ENCODE data around the gene ZNF655.
"Not testable (repeated sequence)": the region's sequence is repeated elsewhere in the genome, so short reads cannot be mapped to it uniquely, and the experiment has no call there.

ZNF655 gene

DNA sequence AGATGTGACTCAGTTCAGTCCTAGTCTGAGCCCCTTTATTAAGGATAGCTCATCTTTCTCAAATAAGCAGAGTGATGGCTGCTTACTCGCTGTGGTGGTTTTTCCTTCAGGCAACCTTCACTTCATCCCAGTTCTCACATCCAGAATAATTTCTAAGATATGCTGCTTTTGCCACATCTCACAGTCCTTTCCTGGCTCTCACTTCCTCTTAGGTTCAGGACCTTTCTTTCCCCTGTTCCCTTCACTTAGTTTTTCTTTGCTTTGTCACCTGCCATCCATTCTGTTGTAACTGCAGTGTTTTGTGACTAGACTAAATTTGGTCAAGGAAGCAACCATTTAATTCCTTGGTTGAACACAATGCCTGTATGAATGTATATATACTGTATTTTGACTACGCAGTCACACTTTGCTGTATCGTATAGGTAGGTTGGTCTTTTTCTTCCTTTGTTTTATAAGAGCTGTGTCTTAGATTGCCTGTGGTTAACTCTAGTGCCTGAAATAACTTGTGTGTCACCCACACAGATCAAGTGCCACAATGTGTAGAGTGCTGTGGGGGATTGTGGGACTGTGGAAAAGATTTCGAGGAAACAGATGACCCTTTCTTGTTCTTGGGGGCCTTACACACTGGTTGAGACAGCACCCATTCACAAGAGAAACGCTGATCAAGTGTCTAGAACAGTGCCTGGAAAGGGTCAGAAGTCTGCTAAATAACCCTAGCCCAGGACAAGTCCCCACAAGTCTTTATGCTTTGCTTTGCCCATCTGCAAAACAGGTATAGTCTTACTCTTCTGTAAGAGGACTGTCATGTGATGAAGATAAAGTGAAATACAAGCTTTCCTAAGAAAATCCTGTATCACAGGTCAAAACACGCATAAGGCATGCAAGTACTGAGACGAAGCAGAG is 2.6 kb downstream of the ZNF655 start:
- DNase-seq (ENCODE audit: low read depth), result no peak

- DNase-seq (ENCODE audit: low read depth), result no peak
Measured at GRCh38 chr7:99561737-99562051, 3.3 kb downstream of the ZNF655 start.

- no peak for DNase-seq (ENCODE audit: low read depth)
Measured at GRCh38 chr7:99562114-99562784, 3.8 kb downstream of the ZNF655 start.

DNA sequence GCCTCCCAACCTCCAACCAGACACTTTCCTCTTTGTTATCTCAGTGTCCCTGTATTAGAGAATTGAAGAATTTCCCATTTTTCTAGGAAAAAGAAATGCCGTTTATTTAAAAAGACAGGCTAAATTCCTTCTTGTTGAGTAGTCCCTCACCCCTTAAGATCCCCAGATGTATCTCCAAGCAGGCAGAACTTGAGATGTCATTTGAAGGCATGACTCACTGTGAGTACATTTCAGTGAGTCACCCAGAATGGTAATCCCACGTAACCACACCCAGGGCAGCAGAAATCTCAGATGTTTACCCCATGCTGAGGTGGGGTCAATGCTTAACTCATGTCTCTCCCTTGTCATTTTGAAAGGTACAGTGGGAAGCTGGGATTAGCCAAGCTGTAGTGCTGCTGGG is 4.4 kb downstream of the ZNF655 start:
- DNase-seq (ENCODE audit: low read depth), result no peak

DNA sequence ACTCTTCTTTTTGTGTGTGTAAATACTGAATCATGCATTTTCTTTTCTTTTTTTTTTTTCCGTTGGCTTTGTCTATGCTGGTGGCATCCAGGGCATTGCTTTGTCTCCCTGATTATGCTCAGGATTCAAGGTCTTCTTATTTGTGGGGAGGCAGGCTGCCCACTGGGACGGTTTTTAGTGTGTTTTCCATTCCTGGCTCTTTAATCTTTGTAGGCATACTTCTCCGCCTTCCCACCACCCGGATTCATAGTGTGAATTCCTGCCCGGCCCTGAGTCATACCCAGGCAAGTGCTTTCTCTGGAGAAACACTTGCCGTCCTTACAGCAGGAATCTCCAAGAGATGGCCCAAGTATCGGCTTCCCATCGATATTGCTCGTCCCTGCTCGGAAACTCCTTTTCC is 5.2 kb downstream of the ZNF655 start:
- no peak for DNase-seq (ENCODE audit: low read depth)

GRCh38 chr7:99568770-99569169 is 10.3 kb downstream of the ZNF655 start:
- DNase-seq (ENCODE audit: low read depth), result not testable (repeated sequence)

- no peak for DNase-seq (ENCODE audit: low read depth)
Measured at GRCh38 chr7:99571768-99572167, 13.3 kb downstream of the ZNF655 start.

DNA sequence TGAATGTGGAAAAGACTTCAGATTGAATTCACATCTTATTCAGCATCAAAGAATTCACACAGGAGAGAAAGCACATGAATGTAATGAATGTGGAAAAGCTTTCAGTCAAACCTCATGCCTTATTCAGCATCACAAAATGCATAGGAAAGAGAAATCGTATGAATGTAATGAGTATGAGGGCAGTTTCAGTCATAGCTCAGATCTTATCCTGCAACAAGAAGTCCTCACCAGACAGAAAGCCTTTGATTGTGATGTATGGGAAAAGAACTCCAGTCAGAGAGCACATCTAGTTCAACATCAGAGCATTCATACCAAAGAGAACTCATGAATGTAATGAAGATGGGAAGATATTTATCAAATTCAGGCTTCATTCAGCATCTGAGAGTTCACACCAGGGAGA is 14.8 kb downstream of the ZNF655 start:
- DNase-seq (ENCODE audit: low read depth), result no peak

DNA sequence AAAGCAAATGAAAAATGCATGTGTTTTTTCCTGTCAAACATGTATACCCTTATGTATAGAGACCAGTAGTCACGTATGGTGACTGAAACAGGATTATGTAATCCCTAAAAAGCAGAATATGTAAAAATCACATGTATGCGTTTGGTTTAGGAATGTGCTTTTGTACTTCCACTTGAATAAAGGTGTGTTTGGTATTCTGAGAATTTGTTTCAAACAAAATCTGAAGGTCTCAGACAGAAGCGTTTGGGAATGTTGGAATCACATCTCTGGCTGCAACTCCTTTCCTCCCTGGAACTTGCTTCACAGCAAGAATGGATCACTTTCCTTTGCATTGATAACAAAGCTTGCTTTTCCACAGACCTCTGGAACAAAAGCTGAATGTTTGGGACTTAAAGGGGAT is 17.8 kb downstream of the ZNF655 start:
- DNase-seq (ENCODE audit: low read depth), result no peak

DNA sequence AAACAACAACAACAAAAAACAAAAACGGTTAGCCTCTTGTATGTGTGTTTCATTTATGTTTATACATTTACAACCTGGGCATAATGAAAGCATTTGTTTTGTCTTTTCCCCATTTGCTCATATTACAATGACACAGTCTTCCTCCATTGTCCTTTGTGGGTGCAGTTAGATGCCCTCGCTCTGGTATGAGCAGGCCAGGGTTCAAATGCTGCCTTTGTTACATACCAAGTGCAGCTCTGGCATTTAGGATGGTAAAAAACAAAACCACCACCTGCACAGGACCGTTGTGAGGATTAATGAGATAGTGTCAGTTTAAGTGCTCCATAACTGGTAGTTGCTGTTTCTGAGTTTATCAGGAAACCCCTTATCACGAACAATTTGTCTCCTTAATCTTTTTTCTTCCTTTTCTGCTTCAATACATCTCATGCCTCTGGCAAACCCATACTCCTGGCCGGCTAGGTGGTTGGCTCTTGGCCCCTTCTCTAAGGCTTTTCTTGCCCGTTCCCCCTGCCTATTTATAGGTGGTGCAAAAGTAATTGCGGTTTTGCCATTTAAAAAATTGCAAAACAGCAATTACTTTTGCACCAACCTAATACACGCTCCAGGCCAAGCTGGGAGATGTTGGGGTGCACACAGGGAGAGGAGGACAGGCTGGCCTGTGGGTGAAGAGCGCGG is 21.0 kb downstream of the ZNF655 start:
- DNase-seq (ENCODE audit: low read depth), result no peak

GRCh38 chr7:99579956-99580777 is 21.7 kb downstream of the ZNF655 start:
- DNase-seq (ENCODE audit: low read depth), result peak; percentile 41

DNA sequence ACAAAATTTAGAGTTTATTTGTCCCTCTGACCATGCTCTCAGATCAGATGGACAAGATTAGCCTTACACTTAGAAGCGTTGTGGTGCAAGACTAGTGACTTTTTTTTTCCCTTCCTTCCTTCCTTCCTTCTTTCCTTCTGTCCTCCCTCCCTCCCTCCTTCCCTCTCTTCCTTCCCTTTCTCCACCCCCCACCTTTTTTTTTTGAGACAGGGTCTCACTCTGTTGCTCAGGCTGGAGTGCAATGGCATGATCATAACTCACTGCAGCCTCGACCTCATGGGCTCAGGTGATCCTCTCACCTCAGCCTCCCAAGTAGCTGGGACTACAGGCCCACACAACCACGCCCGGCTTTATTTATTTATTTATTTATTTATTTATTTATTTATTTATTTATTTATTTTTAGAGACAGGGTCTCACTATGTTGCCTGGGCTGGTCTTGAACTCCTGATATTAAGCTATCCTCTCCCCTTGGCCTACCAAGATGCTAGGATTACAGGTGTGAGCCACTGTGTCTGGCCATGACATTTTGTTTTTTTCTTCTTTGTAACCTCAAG is 22.4 kb downstream of the ZNF655 start:
- not testable (repeated sequence) for DNase-seq (ENCODE audit: low read depth)

DNA sequence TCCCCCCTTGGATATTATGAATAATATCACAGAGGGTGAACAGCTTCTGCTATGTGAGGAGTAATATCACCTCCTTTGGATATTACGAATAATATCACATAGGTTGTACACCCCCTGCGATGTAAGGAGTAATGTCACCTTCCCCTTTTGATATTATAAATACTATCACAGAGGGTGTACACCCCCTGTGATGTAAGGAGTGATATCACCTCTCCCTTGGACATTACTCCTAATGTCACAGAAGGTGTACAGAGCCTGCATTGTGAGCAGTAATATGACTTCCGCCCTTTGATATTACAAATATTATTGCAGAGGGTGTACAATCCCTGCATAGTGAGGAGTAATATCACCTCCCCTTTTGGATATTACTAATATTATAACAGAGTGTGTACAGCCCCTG is 30.4 kb downstream of the ZNF655 start:
- DNase-seq (ENCODE audit: low read depth), result no peak

DNA sequence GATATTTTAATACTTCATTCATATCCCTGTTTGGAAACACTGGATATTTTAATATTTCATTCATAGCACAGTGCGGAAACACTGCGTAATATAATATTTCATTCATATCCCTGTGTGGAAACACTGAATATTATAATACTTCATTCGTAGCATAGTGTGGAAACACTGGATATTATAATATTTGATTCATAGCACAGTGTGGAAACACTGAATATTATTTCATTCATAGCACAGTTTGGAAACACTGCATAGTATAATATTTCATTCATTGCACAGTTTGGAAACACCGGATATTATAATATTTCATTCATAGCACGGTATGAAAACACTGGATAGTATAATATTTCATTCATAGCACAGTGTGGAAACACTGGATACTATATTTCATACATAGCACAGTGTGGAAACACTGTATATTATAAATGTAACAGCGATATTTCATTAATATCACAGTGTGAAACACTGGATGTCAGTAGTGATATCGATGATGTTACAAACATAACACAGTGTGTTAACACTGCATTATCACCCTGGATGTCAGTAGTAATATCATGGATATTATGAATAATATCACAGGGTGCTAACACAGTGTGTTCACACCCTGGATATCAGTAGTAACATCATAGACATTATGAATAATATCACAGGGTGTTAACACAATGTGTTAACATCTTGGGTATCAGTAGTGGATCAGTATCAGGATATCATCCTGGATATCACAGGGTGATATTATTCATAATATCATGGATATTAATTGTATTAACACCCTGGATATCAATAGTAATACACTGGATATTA is 36.7 kb downstream of the ZNF655 start:
- DNase-seq (ENCODE audit: low read depth), result no peak

DNA sequence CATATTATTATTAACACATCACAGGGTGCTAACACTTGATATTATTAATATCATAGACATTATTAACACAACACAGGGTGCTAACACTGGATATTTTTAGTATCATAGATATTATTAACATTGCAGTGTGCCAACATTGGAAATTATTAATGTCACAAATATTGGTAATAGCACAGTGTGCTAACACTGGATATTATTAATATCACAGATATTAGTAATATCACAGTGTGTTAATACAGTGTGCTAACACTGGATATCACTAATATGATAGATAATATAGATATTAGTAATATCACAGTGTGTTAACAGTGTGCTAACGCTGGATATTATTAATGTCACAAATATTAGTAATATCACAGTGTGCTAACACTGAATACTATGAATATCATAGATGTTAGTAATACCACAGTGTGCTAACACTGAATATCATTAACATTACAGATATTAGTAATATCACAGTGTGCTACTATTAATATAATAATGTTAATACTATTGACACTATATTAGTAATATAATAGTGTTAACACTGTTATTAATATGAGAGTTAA is 38.0 kb downstream of the ZNF655 start:
- no peak for DNase-seq (ENCODE audit: low read depth)

DNA sequence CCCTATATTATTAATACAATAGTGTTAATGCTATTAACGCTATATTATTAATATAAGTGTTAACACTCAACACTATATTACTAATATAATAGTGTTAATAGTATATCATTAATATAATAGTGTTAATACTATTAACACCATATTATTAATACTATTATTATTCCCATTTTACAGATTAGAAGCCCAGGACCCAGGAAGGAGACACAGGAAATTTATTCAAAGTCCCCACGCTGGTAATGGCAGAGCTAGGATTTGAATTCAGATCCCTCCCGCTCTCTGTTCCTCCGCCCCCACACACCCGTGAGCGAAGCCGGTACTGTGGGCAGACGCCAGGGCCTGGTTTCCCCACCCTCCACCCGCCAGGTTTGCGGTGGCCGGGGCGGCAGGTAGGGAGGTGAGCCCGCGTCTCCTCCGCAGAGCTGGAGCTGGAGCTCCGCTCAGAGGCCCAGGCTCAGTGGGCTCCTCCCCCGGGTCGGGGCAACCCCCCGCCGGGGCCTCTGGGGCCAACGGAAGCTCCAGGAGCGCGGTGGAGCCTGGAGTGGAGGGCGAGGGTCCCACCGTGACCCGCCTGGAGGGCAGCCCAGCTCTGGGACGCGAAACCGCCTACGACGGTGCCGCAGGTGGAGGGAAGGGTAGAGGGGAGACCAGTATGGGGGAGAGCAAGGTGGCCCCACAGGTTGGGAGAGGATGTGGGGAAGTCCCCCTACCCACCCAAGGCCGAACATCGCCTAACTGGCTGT is 39.5 kb downstream of the ZNF655 start, which contains the start of gene TMEM225B:
TMEM225B (plus strand) TSS at position 506 of the 740 bp plus-strand sequence. CDS start 6,122 bp downstream, outside the sequence.
- no peak for DNase-seq (ENCODE audit: low read depth)

- DNase-seq (ENCODE audit: low read depth), result no peak
Measured at GRCh38 chr7:99599836-99600235, 41.4 kb downstream of the ZNF655 start.

GRCh38 chr7:99601656-99602310 is 43.3 kb downstream of the ZNF655 start:
- DNase-seq (ENCODE audit: low read depth), result no peak

DNA sequence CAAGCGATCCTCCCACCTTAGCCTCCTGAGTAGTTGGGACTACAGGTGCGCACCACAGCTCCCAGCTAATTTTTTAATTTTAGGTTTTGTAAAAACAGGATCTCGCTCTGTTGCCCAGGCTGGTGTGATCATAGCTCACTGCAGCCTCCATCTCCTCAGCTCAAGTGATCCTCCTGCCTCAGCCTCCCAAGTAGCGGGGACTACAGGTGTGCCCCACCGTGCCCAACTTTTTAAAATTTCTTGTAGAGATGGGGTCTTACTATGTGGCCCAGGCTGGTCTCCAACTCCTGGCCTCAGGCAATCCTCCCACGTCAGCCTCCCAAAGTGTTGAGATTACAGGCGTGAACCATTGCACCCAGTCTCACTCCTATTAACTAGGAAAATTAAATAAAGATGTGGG is 47.1 kb downstream of the ZNF655 start:
- no peak for DNase-seq (ENCODE audit: low read depth)
